ENCODE results near the gene ANKRD44.
"Not testable (repeated sequence)": the region's sequence is repeated elsewhere in the genome, so short reads cannot be mapped to it uniquely, and the experiment has no call there.

The ANKRD44 gene

GRCh38 chr2:197256547-197257170, 53.9 kb downstream of the ANKRD44 start:
- no peak for DNase-seq

- DNase-seq, result no peak
These were observed 54.6 kb downstream of the ANKRD44 start for GRCh38 chr2:197256021-197256420.

GRCh38 chr2:197255543-197255942, 55.0 kb downstream of the ANKRD44 start:
- peak; percentile 73 for DNase-seq

GRCh38 chr2:197254776-197255530, 55.6 kb downstream of the ANKRD44 start:
- DNase-seq, result no peak

GRCh38 chr2:197251576-197251975, 59.0 kb downstream of the ANKRD44 start:
- no peak for DNase-seq

- DNase-seq, result no peak
These were observed 59.4 kb downstream of the ANKRD44 start for GRCh38 chr2:197251163-197251562.

- DNase-seq, result no peak
These were observed 60.5 kb downstream of the ANKRD44 start for GRCh38 chr2:197250084-197250397.

- no peak for DNase-seq
These were observed 61.0 kb downstream of the ANKRD44 start for GRCh38 chr2:197249381-197250083.

GRCh38 chr2:197248623-197249022, 62.0 kb downstream of the ANKRD44 start:
- peak; percentile 33 for DNase-seq

GRCh38 chr2:197248001-197248401, 62.6 kb downstream of the ANKRD44 start:
- no peak for DNase-seq

GRCh38 chr2:197247083-197247482, 63.5 kb downstream of the ANKRD44 start:
- no peak for DNase-seq

- DNase-seq, result no peak
These were observed 64.5 kb downstream of the ANKRD44 start for GRCh38 chr2:197245829-197246804.

- DNase-seq, result no peak
These were observed 66.2 kb downstream of the ANKRD44 start for GRCh38 chr2:197244349-197244748.

GRCh38 chr2:197242719-197243118, 67.9 kb downstream of the ANKRD44 start:
- no peak for DNase-seq

GRCh38 chr2:197241596-197241995, 69.0 kb downstream of the ANKRD44 start:
- DNase-seq, result no peak

- DNase-seq, result no peak
These were observed 69.4 kb downstream of the ANKRD44 start for GRCh38 chr2:197241153-197241552.

- no peak for DNase-seq
These were observed 70.0 kb downstream of the ANKRD44 start for GRCh38 chr2:197240421-197241041.

- not testable (repeated sequence) for DNase-seq
These were observed 70.6 kb downstream of the ANKRD44 start for GRCh38 chr2:197240018-197240417.

GRCh38 chr2:197239434-197239833, 71.1 kb downstream of the ANKRD44 start:
- DNase-seq, result no peak

- DNase-seq, result no peak
These were observed 72.6 kb downstream of the ANKRD44 start for GRCh38 chr2:197238043-197238365.

GRCh38 chr2:197237291-197238042, 73.1 kb downstream of the ANKRD44 start:
- no peak for DNase-seq

- DNase-seq, result no peak
These were observed 73.8 kb downstream of the ANKRD44 start for GRCh38 chr2:197236816-197237215.
